ENCODE measurements around the gene BBS9.

BBS9 gene

GRCh38 chr7:33087858-33088257 is 41.5 kb upstream of the BBS9 start:
- Histone ChIP-seq H3K27me3 (replicated peaks; ENCODE audit: insufficient read depth, low read length) (no peaks in the 10 kb centered on the region), H3K27ac (ENCODE audit: low read length) (no peak overlapping the region), H2AFZ (ENCODE audit: low read length) (no peak overlapping the region), H3F3A (ENCODE audit: insufficient read depth, low read length) (no peaks in the 10 kb centered on the region), H4K20me1 (ENCODE audit: insufficient read depth, low read length) (no peaks in the 10 kb centered on the region), H3K36me3 (replicated peaks; ENCODE audit: insufficient read depth, low read length) (no peaks in the 10 kb centered on the region), H3K9me2 (replicated peaks; ENCODE audit: insufficient read depth, low read length) (no peaks in the 10 kb centered on the region), H3K4me1 (ENCODE audit: low read length) (no peaks in the 10 kb centered on the region), H3K4me2 (ENCODE audit: low read depth, low read length) (no peak overlapping the region), H3K79me2 (ENCODE audit: low read length) (no peaks in the 10 kb centered on the region), H3K9ac (ENCODE audit: low read length) (no peak overlapping the region), H3K9me3 (replicated peaks; ENCODE audit: insufficient read depth, low read length) (no peaks in the 10 kb centered on the region), H3K4me3 (ENCODE audit: low read length) (no peak overlapping the region)
- no peak for DNase-seq
- TF ChIP-seq EZH2phosphoT487 (IDR thresholded peaks at IDR 0.05; ENCODE audit: low read length): no peak
- TF ChIP-seq EZH2 (optimal IDR thresholded peaks at IDR 0.05; ENCODE audit: low read depth, low read length): no peak

GRCh38 chr7:33089142-33089541 is 40.2 kb upstream of the BBS9 start:
- Histone ChIP-seq H3K27ac (ENCODE audit: low read length) (no peak overlapping the region), H3K9ac (ENCODE audit: low read length) (no peak overlapping the region), H3K9me3 (replicated peaks; ENCODE audit: insufficient read depth, low read length) (no peaks in the 10 kb centered on the region), H3K27me3 (replicated peaks; ENCODE audit: insufficient read depth, low read length) (no peaks in the 10 kb centered on the region), H3F3A (ENCODE audit: insufficient read depth, low read length) (no peaks in the 10 kb centered on the region), H3K4me1 (ENCODE audit: low read length) (no peaks in the 10 kb centered on the region), H3K4me3 (ENCODE audit: low read length) (no peak overlapping the region), H3K4me2 (ENCODE audit: low read depth, low read length) (no peak overlapping the region), H3K36me3 (replicated peaks; ENCODE audit: insufficient read depth, low read length) (no peaks in the 10 kb centered on the region), H3K9me2 (replicated peaks; ENCODE audit: insufficient read depth, low read length) (no peaks in the 10 kb centered on the region), H2AFZ (ENCODE audit: low read length) (no peak overlapping the region), H4K20me1 (ENCODE audit: insufficient read depth, low read length) (no peaks in the 10 kb centered on the region), H3K79me2 (ENCODE audit: low read length) (no peaks in the 10 kb centered on the region)
- TF ChIP-seq EZH2phosphoT487 (IDR thresholded peaks at IDR 0.05; ENCODE audit: low read length) (no peak), EZH2 (optimal IDR thresholded peaks at IDR 0.05; ENCODE audit: low read depth, low read length) (no peak), CTCF (IDR thresholded peaks at IDR 0.05; ENCODE audit: low read length) (no peak)
- no peak for DNase-seq

GRCh38 chr7:33091111-33091531 is 38.2 kb upstream of the BBS9 start:
- H3K79me2 ChIP-seq (ENCODE audit: low read length): no peaks in the 10 kb centered on the region
- H3K9me2 ChIP-seq (replicated peaks; ENCODE audit: insufficient read depth, low read length): no peaks in the 10 kb centered on the region
- H2AFZ ChIP-seq (ENCODE audit: low read length): no peak overlapping the region
- no peak overlapping the region for H3K4me2 ChIP-seq (ENCODE audit: low read depth, low read length)
- H3K36me3 ChIP-seq (replicated peaks; ENCODE audit: insufficient read depth, low read length): peaks cover 4% of the 10 kb centered on the region; the same call in 1 of the 2 replicates
- no peak for TF ChIP-seq EZH2 (optimal IDR thresholded peaks at IDR 0.05; ENCODE audit: low read depth, low read length)
- no peak for TF ChIP-seq CTCF (IDR thresholded peaks at IDR 0.05; ENCODE audit: low read length)
- TF ChIP-seq EZH2phosphoT487 (IDR thresholded peaks at IDR 0.05; ENCODE audit: low read length): no peak
- no peak overlapping the region for H3K27ac ChIP-seq (ENCODE audit: low read length)
- no peaks in the 10 kb centered on the region for H3F3A ChIP-seq (ENCODE audit: insufficient read depth, low read length)
- H4K20me1 ChIP-seq (ENCODE audit: insufficient read depth, low read length): no peaks in the 10 kb centered on the region
- no peaks in the 10 kb centered on the region for H3K9me3 ChIP-seq (replicated peaks; ENCODE audit: insufficient read depth, low read length)
- no peak overlapping the region for H3K4me3 ChIP-seq (ENCODE audit: low read length)
- no peaks in the 10 kb centered on the region for H3K27me3 ChIP-seq (replicated peaks; ENCODE audit: insufficient read depth, low read length)
- H3K4me1 ChIP-seq (ENCODE audit: low read length): no peaks in the 10 kb centered on the region
- no peak overlapping the region for H3K9ac ChIP-seq (ENCODE audit: low read length)
- no peak for DNase-seq

- Histone ChIP-seq H4K20me1 (ENCODE audit: insufficient read depth, low read length) (no peaks in the 10 kb centered on the region), H3K4me2 (ENCODE audit: low read depth, low read length) (no peak overlapping the region), H2AFZ (ENCODE audit: low read length) (no peak overlapping the region), H3K4me1 (ENCODE audit: low read length) (no peaks in the 10 kb centered on the region), H3K9me3 (replicated peaks; ENCODE audit: insufficient read depth, low read length) (no peaks in the 10 kb centered on the region), H3F3A (ENCODE audit: insufficient read depth, low read length) (no peaks in the 10 kb centered on the region), H3K4me3 (ENCODE audit: low read length) (no peak overlapping the region), H3K27me3 (replicated peaks; ENCODE audit: insufficient read depth, low read length) (no peaks in the 10 kb centered on the region), H3K27ac (ENCODE audit: low read length) (no peak overlapping the region), H3K36me3 (replicated peaks; ENCODE audit: insufficient read depth, low read length) (peaks cover 4% of the 10 kb centered on the region; the same call in 1 of the 2 replicates), H3K9me2 (replicated peaks; ENCODE audit: insufficient read depth, low read length) (no peaks in the 10 kb centered on the region), H3K79me2 (ENCODE audit: low read length) (no peaks in the 10 kb centered on the region), H3K9ac (ENCODE audit: low read length) (no peak overlapping the region)
- DNase-seq: no peak
- no peak for TF ChIP-seq CTCF (IDR thresholded peaks at IDR 0.05; ENCODE audit: low read length)
- no peak for TF ChIP-seq EZH2phosphoT487 (IDR thresholded peaks at IDR 0.05; ENCODE audit: low read length)
Measured at GRCh38 chr7:33091641-33092191, 37.6 kb upstream of the BBS9 start.
